GM12801 (cell line): ENCODE results near the gene PHLPP1.

Experiments
- CTCF ChIP-seq: IDR thresholded peaks from one replicate; pipeline ENCODE4 v1.5.1; 2011; ENCODE audit warnings: control low read depth; ENCODE audit not compliant: insufficient read length; ENCODE audit errors: extremely low read depth

PHLPP1 gene

DNA sequence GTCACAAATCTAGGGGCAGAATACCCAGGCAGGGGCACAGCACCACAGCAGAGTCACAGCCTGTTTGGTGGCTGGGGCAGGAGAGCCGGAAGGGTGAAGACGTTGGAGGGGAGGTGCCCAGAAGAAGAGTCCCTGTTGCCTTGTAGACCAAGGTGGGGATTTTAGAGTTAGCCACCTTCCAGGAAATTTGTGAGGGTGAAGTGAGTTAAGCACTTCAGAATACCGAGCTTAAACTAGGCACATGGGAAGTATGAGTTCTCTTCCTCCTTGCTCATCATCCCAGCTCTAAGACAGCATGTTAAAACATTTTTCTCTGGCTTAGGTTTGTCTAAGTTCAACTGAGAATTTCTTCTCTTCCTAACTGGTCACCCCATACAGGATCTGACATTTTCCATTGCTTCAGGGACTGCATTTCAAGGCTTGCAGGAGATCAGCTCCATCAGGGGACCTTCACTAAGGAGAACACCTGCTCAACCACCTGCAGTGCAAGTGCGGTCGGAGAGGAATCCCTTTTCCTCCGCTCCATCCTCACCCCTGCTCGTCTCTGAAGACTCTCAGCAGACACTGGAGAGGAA is 26.5 kb upstream of the PHLPP1 start:
- no peak for TF ChIP-seq CTCF

DNA sequence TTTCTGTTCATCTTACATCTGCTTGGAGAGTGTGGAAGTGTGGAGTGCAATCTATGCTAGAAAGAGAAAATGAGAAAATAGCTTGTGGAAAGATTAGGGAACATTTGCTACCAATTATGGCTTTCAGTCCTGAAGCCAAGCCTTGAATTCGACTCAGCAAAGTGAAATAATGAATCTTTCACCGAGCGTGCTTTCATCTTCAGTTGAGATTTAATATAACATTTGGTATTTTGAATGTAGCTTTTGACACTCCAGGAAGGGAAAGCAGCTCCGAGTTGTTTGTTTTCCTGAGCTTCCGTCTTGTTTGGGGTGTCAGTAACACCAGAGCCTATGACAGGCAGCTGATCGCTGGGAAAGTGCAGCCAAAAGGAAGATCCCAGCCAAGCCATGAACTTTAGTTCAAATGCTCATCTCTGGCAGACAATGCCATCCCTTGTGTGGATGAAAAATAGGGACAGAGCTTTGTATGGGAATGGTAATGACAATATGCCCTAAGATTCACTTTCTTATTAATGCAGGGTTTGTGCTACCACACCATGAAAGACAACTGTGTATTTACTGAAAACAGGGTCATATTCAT is 25.0 kb upstream of the PHLPP1 start:
- no peak for TF ChIP-seq CTCF

DNA sequence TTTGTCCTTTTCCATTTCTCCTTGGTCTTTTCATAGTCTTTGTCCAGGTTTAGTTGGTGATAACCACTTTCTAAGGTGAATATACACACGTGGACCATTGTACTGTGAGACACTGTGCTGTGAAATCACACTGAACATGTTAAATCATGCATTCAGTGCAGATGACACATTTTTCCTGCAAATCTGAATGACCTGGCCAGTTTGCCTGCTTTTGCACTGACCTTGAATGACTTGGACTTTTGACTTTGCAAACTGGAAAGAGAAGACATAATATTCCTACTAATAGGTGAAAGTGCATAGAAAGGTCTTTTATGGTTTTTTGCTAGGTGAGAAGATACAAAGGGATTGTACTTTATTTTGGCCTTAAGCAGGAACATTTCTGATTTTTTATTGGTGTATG is 21.7 kb upstream of the PHLPP1 start:
- TF ChIP-seq CTCF = no peak

GRCh38 chr18:62697636-62698035 is 17.7 kb upstream of the PHLPP1 start:
- no peak for TF ChIP-seq CTCF

GRCh38 chr18:62702259-62702658 is 13.1 kb upstream of the PHLPP1 start:
- no peak for TF ChIP-seq CTCF

- no peak for TF ChIP-seq CTCF
Measured at GRCh38 chr18:62710417-62710816, 4.9 kb upstream of the PHLPP1 start.

DNA sequence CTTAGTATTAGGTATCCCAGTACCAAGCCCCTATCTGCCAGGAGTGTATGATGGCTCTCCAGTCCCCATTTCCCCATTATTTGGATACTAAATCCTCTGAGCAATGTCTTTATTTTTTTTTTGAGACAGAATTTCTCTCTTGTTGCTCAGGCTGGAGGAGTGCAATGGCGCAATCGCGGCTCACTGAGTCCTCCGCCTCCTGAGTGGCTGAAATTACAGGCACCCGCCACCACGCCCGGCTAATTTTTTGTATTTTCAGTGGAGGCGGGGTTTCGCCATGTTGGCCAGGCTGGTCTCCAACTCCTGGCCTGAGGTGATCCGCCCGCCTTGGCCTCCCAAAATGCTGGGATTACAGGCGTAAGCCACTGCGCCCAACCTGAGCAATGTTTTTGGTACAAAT is 3.6 kb upstream of the PHLPP1 start:
- no peak for TF ChIP-seq CTCF
